ENCODE results near the gene SETD7. TPM values are rescaled to one million over a fixed set of nuclear protein-coding genes. Genes with fewer than 3 reads are reported as not detected.

Gene SETD7
- total RNA-seq, 4 donors from 2014 or later: 23.4 to 50.7 (median 39.6) TPM

DNA sequence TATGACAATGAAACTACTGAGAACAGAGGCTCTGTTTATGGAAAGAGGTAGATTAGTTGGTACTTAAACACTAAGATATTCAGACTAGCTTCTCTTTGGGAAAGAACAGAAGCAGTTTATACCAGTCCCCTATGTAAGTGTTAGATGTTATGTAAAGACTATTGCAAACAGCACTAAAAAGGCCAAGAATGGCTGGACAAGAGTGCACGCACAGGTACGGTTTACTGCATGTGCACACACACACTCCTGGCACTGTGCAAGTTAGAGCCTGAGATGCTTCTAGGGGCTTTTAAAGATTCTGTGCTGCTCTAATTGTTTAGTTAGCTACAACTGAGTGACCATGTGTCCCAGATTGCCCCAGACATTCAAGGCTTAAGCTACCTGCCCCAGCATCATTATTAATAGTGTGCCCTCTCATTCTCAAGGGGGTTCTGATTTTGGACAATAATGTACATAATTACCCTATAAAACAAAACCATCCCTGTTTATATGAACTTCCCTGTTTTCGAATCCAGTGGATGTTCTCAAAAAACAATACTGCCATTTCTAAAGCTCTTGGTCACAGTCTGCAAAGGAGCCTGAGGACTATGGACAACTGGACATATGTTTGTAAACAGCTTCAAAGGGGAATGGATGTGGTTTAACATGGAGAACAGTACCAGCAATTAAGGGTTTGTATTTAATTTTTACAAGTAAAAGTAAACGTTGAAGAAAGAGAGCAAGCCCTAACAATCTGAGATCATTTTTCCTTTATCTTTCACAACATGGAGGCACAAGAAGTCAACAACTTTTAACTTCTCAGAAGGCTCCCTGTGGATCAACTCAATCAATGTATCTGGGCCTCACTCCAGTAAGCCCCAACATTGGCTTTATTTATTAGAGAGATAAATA lies 2.0 kb downstream of the SETD7 start:
- no peaks in the 10 kb centered on the region for H3K36me3 ChIP-seq
- H3K4me3 ChIP-seq: peak overlapping the region in 3 of 4 donors; percentile 63 to 97 (median 86)
- peaks cover 0 to 10% (median 0%) of the 10 kb centered on the region in 4 donors for H3K27me3 ChIP-seq
- no peak for DNase-seq
- no peak for TF ChIP-seq POLR2A (IDR thresholded peaks at IDR 0.05)
- no peaks in the 10 kb centered on the region for H3K9me3 ChIP-seq
- WGBS, 2 donors: 32 to 43% methylated on average over 4 of the region's 4 CpGs
- intact Hi-C loops (cut with DNase I): no loop called here
- peaks cover 7 to 81% (median 43%) of the 10 kb centered on the region in 3 donors for H3K4me1 ChIP-seq
- H3K27ac ChIP-seq: peak overlapping the region; percentile 94 to 99 (median 96)

DNA sequence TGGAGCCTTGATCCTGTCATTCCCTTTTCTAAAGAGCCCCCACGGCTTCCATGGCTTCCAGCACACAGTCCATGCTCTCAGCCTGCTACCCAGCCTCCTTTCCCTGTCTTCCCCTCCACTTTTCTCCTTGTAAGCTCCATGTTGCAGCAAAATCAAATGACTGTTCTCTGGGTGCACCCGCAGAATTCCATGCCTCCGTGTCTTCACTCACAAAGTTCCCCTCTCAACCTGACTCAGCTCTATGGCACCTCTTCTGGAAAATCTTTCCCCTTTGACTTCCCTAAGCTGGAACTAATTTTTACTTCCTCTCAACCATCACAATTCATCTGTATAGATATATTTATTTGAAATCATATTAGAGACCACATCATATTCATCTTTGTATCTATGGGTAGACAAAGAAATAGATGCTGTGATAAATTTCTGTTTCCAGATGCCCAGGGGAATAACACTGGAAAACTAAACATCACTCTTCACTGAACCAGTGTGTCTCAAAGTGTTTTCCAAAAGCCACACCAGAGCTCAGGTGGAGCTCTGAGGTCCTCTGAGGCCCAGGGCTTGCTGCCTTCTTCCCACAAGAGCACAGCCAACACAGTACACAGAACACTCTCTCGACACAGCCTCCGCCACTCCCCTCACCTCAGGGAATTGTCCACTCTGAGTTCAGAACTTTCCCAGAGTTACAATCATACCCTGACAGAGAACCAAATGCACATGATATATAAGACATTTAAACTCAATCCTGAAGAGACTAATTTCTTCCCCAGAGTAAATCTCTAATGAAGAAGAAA lies 3.3 kb downstream of the SETD7 start:
- intact Hi-C loops (cut with DNase I): no loop called here
- WGBS, 2 donors: 63 to 76% methylated on average over 5 of the region's 5 CpGs
- Histone ChIP-seq H3K36me3 (no peaks in the 10 kb centered on the region), H3K27ac (peak overlapping the region in 3 of 4 donors; percentile 94 to 99 (median 97)), H3K4me1 (peaks cover 6 to 68% (median 39%) of the 10 kb centered on the region in 3 donors), H3K9me3 (no peaks in the 10 kb centered on the region), H3K4me3 (no peak overlapping the region), H3K27me3 (no peaks in the 10 kb centered on the region)
- no peak for DNase-seq
- TF ChIP-seq, protein P1, sequence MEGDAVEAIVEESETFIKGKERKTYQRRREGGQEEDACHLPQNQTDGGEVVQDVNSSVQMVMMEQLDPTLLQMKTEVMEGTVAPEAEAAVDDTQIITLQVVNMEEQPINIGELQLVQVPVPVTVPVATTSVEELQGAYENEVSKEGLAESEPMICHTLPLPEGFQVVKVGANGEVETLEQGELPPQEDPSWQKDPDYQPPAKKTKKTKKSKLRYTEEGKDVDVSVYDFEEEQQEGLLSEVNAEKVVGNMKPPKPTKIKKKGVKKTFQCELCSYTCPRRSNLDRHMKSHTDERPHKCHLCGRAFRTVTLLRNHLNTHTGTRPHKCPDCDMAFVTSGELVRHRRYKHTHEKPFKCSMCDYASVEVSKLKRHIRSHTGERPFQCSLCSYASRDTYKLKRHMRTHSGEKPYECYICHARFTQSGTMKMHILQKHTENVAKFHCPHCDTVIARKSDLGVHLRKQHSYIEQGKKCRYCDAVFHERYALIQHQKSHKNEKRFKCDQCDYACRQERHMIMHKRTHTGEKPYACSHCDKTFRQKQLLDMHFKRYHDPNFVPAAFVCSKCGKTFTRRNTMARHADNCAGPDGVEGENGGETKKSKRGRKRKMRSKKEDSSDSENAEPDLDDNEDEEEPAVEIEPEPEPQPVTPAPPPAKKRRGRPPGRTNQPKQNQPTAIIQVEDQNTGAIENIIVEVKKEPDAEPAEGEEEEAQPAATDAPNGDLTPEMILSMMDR (IDR thresholded peaks at IDR 0.05): no peak
- no peak for TF ChIP-seq POLR2A (IDR thresholded peaks at IDR 0.05)

DNA sequence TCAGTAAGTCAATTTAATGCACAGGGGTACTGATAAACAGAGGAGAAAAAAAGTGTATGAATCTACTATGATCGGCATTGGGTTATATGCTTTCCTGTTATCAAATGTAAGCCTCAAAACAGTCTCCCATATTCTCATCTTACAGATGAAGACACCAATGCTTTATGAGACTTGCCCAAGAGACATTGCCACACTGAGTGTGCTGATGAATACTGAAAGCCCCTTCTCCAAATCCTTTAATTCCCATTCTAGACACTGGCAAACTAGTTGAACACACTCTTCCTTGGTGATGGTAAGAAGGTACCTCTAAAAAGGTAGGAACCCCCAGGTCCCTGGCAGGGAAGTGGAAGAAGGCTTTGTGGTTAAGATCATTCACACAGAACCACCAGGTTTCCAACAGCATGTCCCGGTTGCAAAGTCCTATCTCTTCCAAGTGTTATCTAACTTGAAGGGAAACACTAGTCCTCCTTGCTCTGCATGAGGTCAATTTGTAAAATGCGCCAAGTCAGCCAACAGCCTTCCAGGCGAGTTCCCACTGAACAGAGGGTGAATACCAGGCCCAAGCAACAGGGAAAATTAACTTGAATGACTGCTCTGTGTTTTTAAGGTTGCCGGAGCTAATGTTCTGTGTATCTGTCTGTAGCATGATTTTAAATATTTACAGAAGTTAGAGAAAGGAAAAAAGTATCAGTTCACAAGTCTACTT lies 5.1 kb downstream of the SETD7 start:
- Histone ChIP-seq H3K9me3 (no peaks in the 10 kb centered on the region), H3K27me3 (no peaks in the 10 kb centered on the region), H3K27ac (peak overlapping the region in 3 of 4 donors; percentile 30 to 97 (median 94)), H3K4me3 (no peak overlapping the region), H3K36me3 (peaks cover 0 to 14% (median 0%) of the 10 kb centered on the region in 3 donors), H3K4me1 (peaks cover 0 to 57% (median 32%) of the 10 kb centered on the region in 3 donors)
- WGBS, 2 donors: 70 to 74% methylated on average over 5 of the region's 5 CpGs
- TF ChIP-seq, protein P1 (IDR thresholded peaks at IDR 0.05): no peak
- no peak for TF ChIP-seq POLR2A (IDR thresholded peaks at IDR 0.05)
- DNase-seq: no peak
- intact Hi-C loops (cut with DNase I): no loop called here

DNA sequence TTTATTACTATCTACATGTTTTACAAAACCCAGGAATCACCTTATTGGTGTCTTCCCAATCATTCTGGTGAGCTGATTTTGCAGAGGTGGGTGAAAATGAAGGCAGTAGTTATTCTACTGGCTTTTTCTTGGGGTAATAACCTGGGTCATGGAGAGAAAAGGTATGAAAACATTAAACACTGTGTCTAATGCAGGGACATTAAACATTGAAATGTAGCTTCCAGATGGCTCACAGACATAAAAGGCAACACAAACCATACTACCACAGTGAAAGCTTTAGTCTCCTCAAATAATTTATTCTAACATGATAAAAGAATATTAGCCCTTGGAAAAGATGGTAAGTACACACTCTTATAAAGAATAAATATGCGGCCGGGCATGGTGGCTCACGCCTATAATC lies 8.0 kb downstream of the SETD7 start:
- intact Hi-C loops (cut with DNase I): no loop called here
- H3K4me3 ChIP-seq: no peak overlapping the region
- H3K27me3 ChIP-seq: no peaks in the 10 kb centered on the region
- H3K27ac ChIP-seq: no peak overlapping the region
- peaks cover 0 to 36% (median 21%) of the 10 kb centered on the region in 3 donors for H3K4me1 ChIP-seq
- 89 to 94% methylated on average over 3 of the region's 3 CpGs for WGBS, 2 donors
- DNase-seq: no peak
- H3K36me3 ChIP-seq: peaks cover 0 to 43% (median 0%) of the 10 kb centered on the region in 3 donors
- TF ChIP-seq, protein P1 (IDR thresholded peaks at IDR 0.05): no peak
- no peaks in the 10 kb centered on the region for H3K9me3 ChIP-seq

DNA sequence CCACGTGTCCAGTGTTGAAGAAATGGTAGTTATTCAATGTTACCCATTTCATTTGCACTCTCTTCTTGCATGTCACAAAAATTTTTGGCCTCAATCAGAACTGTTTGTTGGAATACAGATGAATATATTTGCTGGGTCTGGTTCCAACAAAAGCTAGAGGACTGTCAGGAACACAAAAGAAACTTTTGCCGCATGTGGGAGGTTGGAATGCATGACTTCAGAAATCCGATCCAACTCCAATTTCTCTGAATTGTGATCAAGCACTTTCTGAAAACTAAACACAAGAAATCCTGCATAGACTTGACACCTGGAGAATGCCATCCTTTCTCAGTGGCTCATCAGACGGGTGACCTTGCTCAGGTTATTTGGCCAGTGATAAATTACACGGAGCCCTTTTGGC lies 15.4 kb downstream of the SETD7 start:
- Histone ChIP-seq H3K36me3 (peaks cover 0 to 44% (median 0%) of the 10 kb centered on the region in 3 donors), H3K4me3 (no peak overlapping the region), H3K4me1 (peaks cover 0 to 4% (median 4%) of the 10 kb centered on the region in 3 donors), H3K9me3 (no peaks in the 10 kb centered on the region), H3K27me3 (no peaks in the 10 kb centered on the region), H3K27ac (no peak overlapping the region)
- no peak for DNase-seq
- intact Hi-C loops (cut with DNase I): no loop called here
- no peak for TF ChIP-seq POLR2A (IDR thresholded peaks at IDR 0.05)
- TF ChIP-seq, protein P1 (IDR thresholded peaks at IDR 0.05): no peak
- 60 to 71% methylated on average over 5 of the region's 5 CpGs for WGBS, 2 donors

All from esophagus squamous epithelium (tissue), 5 donors.